ENCODE measurements around the gene CNFN. TPM values are rescaled to one million over a fixed set of nuclear protein-coding genes. Genes with fewer than 3 reads are reported as not detected.

The CNFN gene
- total and polyA plus RNA-seq, 10 of the 15 experiments (the other 5 are each of a cell fraction or from before 2014, with no cell fraction given): 0.60 TPM; not detected in 9

DNA sequence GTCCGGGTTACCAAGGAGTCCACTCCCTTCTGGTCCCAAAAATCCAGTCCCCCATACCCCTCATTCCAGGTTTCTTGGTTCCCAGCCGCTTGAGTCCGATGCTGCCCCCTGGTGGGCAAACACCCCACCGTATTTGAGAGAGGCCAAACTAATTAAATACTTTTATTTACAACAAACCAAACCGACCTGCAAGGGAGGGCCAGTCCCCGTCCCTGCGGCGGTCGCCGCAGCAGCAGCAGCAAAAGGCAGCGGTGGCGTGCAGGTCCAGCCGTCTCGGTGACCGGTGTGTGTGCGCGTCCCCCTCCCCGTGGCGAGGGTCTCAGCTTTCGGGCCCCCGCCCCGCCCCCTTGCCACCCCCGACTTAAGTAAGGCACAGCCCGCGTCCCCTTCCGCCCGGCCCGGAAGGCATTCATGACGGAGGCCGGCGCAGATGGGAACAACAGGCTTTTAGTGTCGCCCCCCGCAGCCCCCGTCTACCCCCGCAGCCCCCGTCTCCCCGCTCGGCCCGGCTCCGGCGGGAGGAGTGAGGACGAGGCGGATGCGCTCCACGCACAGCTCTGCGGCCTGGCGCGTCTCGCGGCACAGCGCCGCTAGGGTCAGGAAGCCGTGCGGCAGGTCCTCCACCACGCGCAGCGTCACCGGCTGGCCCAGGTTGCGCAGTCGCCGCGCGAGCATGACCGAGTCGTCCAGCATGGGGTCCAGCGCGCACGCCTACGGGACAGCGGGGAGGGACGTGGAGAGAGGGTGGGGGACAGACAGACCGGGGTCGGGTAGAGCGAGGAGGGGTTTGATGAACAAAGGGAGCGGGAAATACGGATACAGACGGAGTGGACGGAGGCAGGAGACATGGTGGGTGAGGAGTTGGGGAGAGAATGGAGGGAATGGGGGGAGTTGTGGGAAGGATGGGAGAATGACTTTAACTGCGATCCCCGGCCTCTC is 11.5 kb upstream of the CNFN start (continued):
- TF ChIP-seq, protein P1, sequence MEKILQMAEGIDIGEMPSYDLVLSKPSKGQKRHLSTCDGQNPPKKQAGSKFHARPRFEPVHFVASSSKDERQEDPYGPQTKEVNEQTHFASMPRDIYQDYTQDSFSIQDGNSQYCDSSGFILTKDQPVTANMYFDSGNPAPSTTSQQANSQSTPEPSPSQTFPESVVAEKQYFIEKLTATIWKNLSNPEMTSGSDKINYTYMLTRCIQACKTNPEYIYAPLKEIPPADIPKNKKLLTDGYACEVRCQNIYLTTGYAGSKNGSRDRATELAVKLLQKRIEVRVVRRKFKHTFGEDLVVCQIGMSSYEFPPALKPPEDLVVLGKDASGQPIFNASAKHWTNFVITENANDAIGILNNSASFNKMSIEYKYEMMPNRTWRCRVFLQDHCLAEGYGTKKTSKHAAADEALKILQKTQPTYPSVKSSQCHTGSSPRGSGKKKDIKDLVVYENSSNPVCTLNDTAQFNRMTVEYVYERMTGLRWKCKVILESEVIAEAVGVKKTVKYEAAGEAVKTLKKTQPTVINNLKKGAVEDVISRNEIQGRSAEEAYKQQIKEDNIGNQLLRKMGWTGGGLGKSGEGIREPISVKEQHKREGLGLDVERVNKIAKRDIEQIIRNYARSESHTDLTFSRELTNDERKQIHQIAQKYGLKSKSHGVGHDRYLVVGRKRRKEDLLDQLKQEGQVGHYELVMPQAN (conservative IDR thresholded peaks at IDR 0.05): no peak
- no peak for TF ChIP-seq CEBPZ (IDR thresholded peaks at IDR 0.05; ENCODE audit: low read depth, low read length)
- TF ChIP-seq BCL11A (IDR thresholded peaks at IDR 0.05; ENCODE audit: low read depth, low read length): no peak
- 0 out of 2 replicates have a peak, but pooled peaks have one; percentile 16 for TF ChIP-seq CREB1 (IDR thresholded peaks at IDR 0.05; ENCODE audit: low read depth)
- no peak for TF ChIP-seq CBX3 (IDR thresholded peaks at IDR 0.05; ENCODE audit: borderline replicate concordance, low read depth)
- no peak for TF ChIP-seq CHD2 (IDR thresholded peaks at IDR 0.05; ENCODE audit: borderline replicate concordance, low read depth, low read length)
- no peak for TF ChIP-seq GATAD2B (conservative IDR thresholded peaks at IDR 0.05; ENCODE audit: low read depth)
- TF ChIP-seq JUND (IDR thresholded peaks at IDR 0.05; ENCODE audit: low read depth, low read length): no peak
- no peak for TF ChIP-seq TCF3 (IDR thresholded peaks at IDR 0.05; ENCODE audit: borderline replicate concordance, insufficient read depth, low read depth, low read length)
- TF ChIP-seq BRCA1 (IDR thresholded peaks at IDR 0.05; ENCODE audit: low read depth, low read length): no peak
- no peak for TF ChIP-seq SIX5 (IDR thresholded peaks at IDR 0.05; ENCODE audit: low read depth, low read length, severe bottlenecking)
- TF ChIP-seq ATF7 (IDR thresholded peaks at IDR 0.05; ENCODE audit: low read depth): no peak
- no peak for TF ChIP-seq STAT1 (conservative IDR thresholded peaks at IDR 0.05)
- TF ChIP-seq SMC3 (IDR thresholded peaks at IDR 0.05; ENCODE audit: borderline replicate concordance, low read length): peak; percentile 48; the same call in 1 of the 2 replicates
- TF ChIP-seq EZH2 (IDR thresholded peaks at IDR 0.05; ENCODE audit: borderline replicate concordance, control insufficient read depth, low read depth, low read length): no peak
- TF ChIP-seq, protein P2, sequence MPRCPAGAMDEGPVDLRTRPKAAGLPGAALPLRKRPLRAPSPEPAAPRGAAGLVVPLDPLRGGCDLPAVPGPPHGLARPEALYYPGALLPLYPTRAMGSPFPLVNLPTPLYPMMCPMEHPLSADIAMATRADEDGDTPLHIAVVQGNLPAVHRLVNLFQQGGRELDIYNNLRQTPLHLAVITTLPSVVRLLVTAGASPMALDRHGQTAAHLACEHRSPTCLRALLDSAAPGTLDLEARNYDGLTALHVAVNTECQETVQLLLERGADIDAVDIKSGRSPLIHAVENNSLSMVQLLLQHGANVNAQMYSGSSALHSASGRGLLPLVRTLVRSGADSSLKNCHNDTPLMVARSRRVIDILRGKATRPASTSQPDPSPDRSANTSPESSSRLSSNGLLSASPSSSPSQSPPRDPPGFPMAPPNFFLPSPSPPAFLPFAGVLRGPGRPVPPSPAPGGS (IDR thresholded peaks at IDR 0.05; ENCODE audit: borderline replicate concordance, insufficient read depth, low read depth, low read length, poor library complexity, severe bottlenecking): peak; percentile 7
- no peak for TF ChIP-seq E2F8 (IDR thresholded peaks at IDR 0.05; ENCODE audit: low read depth, partially characterized antibody)
- 0 out of 2 replicates have a peak, but pooled peaks have one; percentile 23 for TF ChIP-seq YY1 (IDR thresholded peaks at IDR 0.05; ENCODE audit: low read depth, low read length)

Measured in GM12878 (cell line).